ENCODE measurements around the gene LYL1. TPM values are rescaled to one million over a fixed set of nuclear protein-coding genes. Genes with fewer than 3 reads are reported as not detected.

LYL1 gene
- total and polyA plus RNA-seq, 2 donors from 2014 or later, result 8.5 to 13.8 TPM

- DNase-seq (no peak), FAIRE-seq (no peak)
- Histone ChIP-seq H3K27ac (ENCODE audit: low read depth in 2 of 2, low read length in 2 of 2) (no peak overlapping the region), H3K9ac (ENCODE audit: low read length in 3 of 3) (no peak overlapping the region), H3K36me3 (ENCODE audit: control insufficient read depth in 2 of 3, insufficient read depth in 3 of 3, low read length in 3 of 3) (peaks cover 0 to 3% (median 0%) of the 10 kb centered on the region in 3 donors), H3K27me3 (ENCODE audit: control insufficient read depth, insufficient read depth, low read length) (no peaks in the 10 kb centered on the region), H3K4me1 (ENCODE audit: control insufficient read depth in 2 of 3, insufficient read depth in 2 of 3, low read depth in 1 of 3, low read length in 3 of 3) (peaks cover 2 to 24% (median 8%) of the 10 kb centered on the region in 3 donors), H3K9me3 (ENCODE audit: control insufficient read depth in 2 of 3, insufficient read depth in 1 of 3, low read length in 3 of 3) (no peaks in the 10 kb centered on the region), H3K4me3 (ENCODE audit: low read length in 3 of 3) (no peak overlapping the region)
- no peak for TF ChIP-seq CTCF (IDR thresholded peaks at IDR 0.05; ENCODE audit: borderline replicate concordance, extremely low read depth, insufficient read depth)
- intact Hi-C loops (cut with DNase I), result no loop called here
Measured at GRCh38 chr19:13122275-13122878, 19.7 kb upstream of the LYL1 start.

GRCh38 chr19:13121551-13122274 is 19.1 kb upstream of the LYL1 start:
- Histone ChIP-seq H3K4me1 (ENCODE audit: control insufficient read depth in 2 of 3, insufficient read depth in 2 of 3, low read depth in 1 of 3, low read length in 3 of 3) (peaks cover 2 to 27% (median 8%) of the 10 kb centered on the region in 3 donors), H3K9ac (ENCODE audit: low read length in 3 of 3) (no peak overlapping the region), H3K27ac (ENCODE audit: low read depth in 2 of 2, low read length in 2 of 2) (no peak overlapping the region), H3K4me3 (ENCODE audit: low read length in 3 of 3) (no peak overlapping the region), H3K36me3 (ENCODE audit: control insufficient read depth in 2 of 3, insufficient read depth in 3 of 3, low read length in 3 of 3) (peaks cover 0 to 3% (median 0%) of the 10 kb centered on the region in 3 donors), H3K27me3 (ENCODE audit: control insufficient read depth, insufficient read depth, low read length) (no peaks in the 10 kb centered on the region), H3K9me3 (ENCODE audit: control insufficient read depth in 2 of 3, insufficient read depth in 1 of 3, low read length in 3 of 3) (no peaks in the 10 kb centered on the region)
- TF ChIP-seq CTCF (IDR thresholded peaks at IDR 0.05; ENCODE audit: borderline replicate concordance, extremely low read depth, insufficient read depth), result no peak
- intact Hi-C loops (cut with DNase I), result no loop called here
- no peak for FAIRE-seq
- DNase-seq, result no peak

DNA sequence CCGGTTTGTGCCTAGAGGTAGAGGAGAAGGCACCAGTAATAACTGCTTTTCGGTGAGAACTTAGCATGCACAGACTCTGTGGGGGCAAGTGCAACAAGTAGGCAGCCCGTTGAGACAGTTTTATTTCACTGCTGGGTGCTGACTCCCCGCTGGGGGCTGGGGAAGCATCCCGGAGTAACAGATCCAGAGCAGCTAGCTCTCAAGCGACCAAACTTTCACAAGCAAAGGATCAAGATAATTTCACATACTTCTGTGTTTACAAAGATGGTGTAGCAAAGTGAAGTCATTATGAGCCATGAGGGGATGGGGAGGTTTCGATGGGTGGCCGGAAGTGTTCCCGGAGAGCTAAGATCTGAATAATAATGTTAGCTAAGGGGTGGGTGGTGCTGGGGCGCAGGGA is 18.2 kb upstream of the LYL1 start:
- peak overlapping the region in 1 of 3 donors; percentile 5 for H3K9ac ChIP-seq (ENCODE audit: low read length in 3 of 3)
- H3K9me3 ChIP-seq (ENCODE audit: control insufficient read depth in 2 of 3, insufficient read depth in 1 of 3, low read length in 3 of 3), result no peaks in the 10 kb centered on the region
- no peaks in the 10 kb centered on the region for H3K36me3 ChIP-seq (ENCODE audit: control insufficient read depth in 2 of 3, insufficient read depth in 3 of 3, low read length in 3 of 3)
- no peak for TF ChIP-seq CTCF (IDR thresholded peaks at IDR 0.05; ENCODE audit: borderline replicate concordance, extremely low read depth, insufficient read depth)
- no peak overlapping the region for H3K4me3 ChIP-seq (ENCODE audit: low read length in 3 of 3)
- intact Hi-C loops (cut with DNase I), result no loop called here
- FAIRE-seq (no peak), DNase-seq (no peak)
- H3K27ac ChIP-seq (ENCODE audit: low read depth in 2 of 2, low read length in 2 of 2), result no peak overlapping the region
- H3K27me3 ChIP-seq (ENCODE audit: control insufficient read depth, insufficient read depth, low read length), result no peaks in the 10 kb centered on the region
- peaks cover 2 to 32% (median 10%) of the 10 kb centered on the region in 3 donors for H3K4me1 ChIP-seq (ENCODE audit: control insufficient read depth in 2 of 3, insufficient read depth in 2 of 3, low read depth in 1 of 3, low read length in 3 of 3)

Data from kidney (tissue), 14 donors.